ENCODE data around the gene KRT2. TPM values are rescaled to one million over a fixed set of nuclear protein-coding genes. Genes with fewer than 3 reads are reported as not detected.

The KRT2 gene
- total and polyA plus RNA-seq, 9 of the 15 experiments (the other 6 are each of a cell fraction or from before 2014, with no cell fraction given), result 0.03 to 0.69 (median 0.07) TPM; not detected in 2

- TF ChIP-seq PBX2 (CRISPR knock-in tag; IDR thresholded peaks at IDR 0.05; ENCODE audit: low read depth) (no peak), PBX2 (tag; conservative IDR thresholded peaks at IDR 0.05; ENCODE audit: low read depth) (peak; percentile 63), RFX7 (CRISPR knock-in tag; IDR thresholded peaks at IDR 0.05) (no peak), MXI1 (IDR thresholded peaks at IDR 0.05; ENCODE audit: low read depth, low read length) (no peak), ELF4 (CRISPR knock-in tag; IDR thresholded peaks at IDR 0.05) (no peak), FOXJ3 (CRISPR knock-in tag; IDR thresholded peaks at IDR 0.05) (no peak), CBFA2T3 (IDR thresholded peaks at IDR 0.05) (peak; percentile 77), CCNT2 (IDR thresholded peaks at IDR 0.05; ENCODE audit: borderline replicate concordance, extremely low read depth, insufficient read length, low read depth, low read length) (no peak), THAP12 (CRISPR knock-in tag; IDR thresholded peaks at IDR 0.05) (no peak), ZNF77 (CRISPR knock-in tag; IDR thresholded peaks at IDR 0.05) (no peak), MYC (IDR thresholded peaks at IDR 0.05; ENCODE audit: low read depth, low read length) (no peak), MYC (CRISPR knock-in tag; IDR thresholded peaks at IDR 0.05; ENCODE audit: borderline replicate concordance, low read depth) (no peak), POLR2B (IDR thresholded peaks at IDR 0.05; ENCODE audit: low read depth, partially characterized antibody) (no peak), HDAC2 (IDR thresholded peaks at IDR 0.05) (no peak), RBM39 (optimal IDR thresholded peaks at IDR 0.05; ENCODE audit: low read depth, low read length) (no peak), ZNF239 (CRISPR knock-in tag; IDR thresholded peaks at IDR 0.05) (no peak), ZNF146 (CRISPR knock-in tag; IDR thresholded peaks at IDR 0.05; ENCODE audit: unreplicated experiment) (no peak), ZBTB34 (CRISPR knock-in tag; IDR thresholded peaks at IDR 0.05) (no peak), ZBTB26 (CRISPR knock-in tag; IDR thresholded peaks at IDR 0.05) (no peak), TBL1XR1 (IDR thresholded peaks at IDR 0.05; ENCODE audit: low read length in 2 of 2) (no peak), MEIS2 (IDR thresholded peaks at IDR 0.05; ENCODE audit: partially characterized antibody) (peak; percentile 90), ZNF143 (CRISPR knock-in tag; IDR thresholded peaks at IDR 0.05) (no peak), DLX4 (CRISPR knock-in tag; IDR thresholded peaks at IDR 0.05) (no peak)
Observed at GRCh38 chr12:52660934-52661499, 9.0 kb upstream of the KRT2 start (continued).

Measured in K562 (cell line).